Measurements from ENCODE around the gene PPM1H. TPM values are rescaled to one million over a fixed set of nuclear protein-coding genes. Genes with fewer than 3 reads are reported as not detected.

PPM1H gene
- total RNA-seq, 1 donor from 2014 or later, result not detected

- peaks cover 15% of the 10 kb centered on the region for H3K36me3 Mint-ChIP-seq (ENCODE audit: low read depth)
- DNase-seq (ENCODE audit: low spot score), result no peak
- intact Hi-C loops (cut with micrococcal nuclease), result loop anchor here (10.0 kb wide), 1 partner anchor 165 kb away; no protein-coding TSS in a partner anchor
- H3K4me1 Mint-ChIP-seq (ENCODE audit: low read depth), result peaks cover 21% of the 10 kb centered on the region
- no peaks in the 10 kb centered on the region for H3K9me3 Mint-ChIP-seq
- H3K27me3 Mint-ChIP-seq (ENCODE audit: low read depth), result no peaks in the 10 kb centered on the region
- no peak overlapping the region for H3K4me3 Mint-ChIP-seq (ENCODE audit: low read depth)
- no peak overlapping the region for H3K27ac Mint-ChIP-seq
These were observed 335.0 kb downstream of the PPM1H start for GRCh38 chr12:62599854-62600437.

GRCh38 chr12:62598846-62599245, 336.1 kb downstream of the PPM1H start:
- no peak overlapping the region for H3K27ac Mint-ChIP-seq
- peaks cover 13% of the 10 kb centered on the region for H3K4me1 Mint-ChIP-seq (ENCODE audit: low read depth)
- no peaks in the 10 kb centered on the region for H3K27me3 Mint-ChIP-seq (ENCODE audit: low read depth)
- intact Hi-C loops (cut with micrococcal nuclease), result no loop called here
- peaks cover 7% of the 10 kb centered on the region for H3K36me3 Mint-ChIP-seq (ENCODE audit: low read depth)
- H3K4me3 Mint-ChIP-seq (ENCODE audit: low read depth), result no peak overlapping the region
- H3K9me3 Mint-ChIP-seq, result no peaks in the 10 kb centered on the region
- DNase-seq (ENCODE audit: low spot score), result no peak

GRCh38 chr12:62597253-62597652, 337.7 kb downstream of the PPM1H start:
- intact Hi-C loops (cut with micrococcal nuclease), result no loop called here
- no peaks in the 10 kb centered on the region for H3K27me3 Mint-ChIP-seq (ENCODE audit: low read depth)
- H3K4me1 Mint-ChIP-seq (ENCODE audit: low read depth), result peaks cover 11% of the 10 kb centered on the region
- H3K9me3 Mint-ChIP-seq, result no peaks in the 10 kb centered on the region
- peaks cover 10% of the 10 kb centered on the region for H3K36me3 Mint-ChIP-seq (ENCODE audit: low read depth)
- DNase-seq (ENCODE audit: low spot score), result no peak
- no peak overlapping the region for H3K4me3 Mint-ChIP-seq (ENCODE audit: low read depth)
- H3K27ac Mint-ChIP-seq, result no peak overlapping the region

Other genes with a start within 250 kb of the PPM1H start
- gene AVPR1A, start 216.1 kb upstream of the PPM1H start, total RNA-seq, result not detected in 2 replicates